ENCODE data around the gene TMEM219. TPM values are rescaled to one million over a fixed set of nuclear protein-coding genes. Genes with fewer than 3 reads are reported as not detected.
A peak's percentile ranks its signal among the peaks of the same experiment; 100 is the strongest.

The TMEM219 gene
- total and polyA plus RNA-seq, 9 of the 15 experiments (the other 6 are each of a cell fraction or from before 2014, with no cell fraction given): 35.3 to 62.8 (median 55.5) TPM

GRCh38 chr16:29995911-29996765 is 34.3 kb downstream of the TMEM219 start, which contains the start of gene INO80E (continued):
- TF ChIP-seq SRSF1 (IDR thresholded peaks at IDR 0.05; ENCODE audit: low read depth, low read length): no peak
- peak; percentile 37; the same call in 1 of the 2 replicates for TF ChIP-seq NCOA6 (IDR thresholded peaks at IDR 0.05)
- no peak for TF ChIP-seq NCOR1 (IDR thresholded peaks at IDR 0.05)
- TF ChIP-seq SP1 (CRISPR knock-in tag; IDR thresholded peaks at IDR 0.05): peak; percentile 89
- TF ChIP-seq ZBTB9 (CRISPR knock-in tag; IDR thresholded peaks at IDR 0.05): no peak
- no peak for TF ChIP-seq DEAF1 (CRISPR knock-in tag; IDR thresholded peaks at IDR 0.05)
- TF ChIP-seq POLR2A (conservative IDR thresholded peaks at IDR 0.05): peak; percentile 93
- no peak for TF ChIP-seq ZNF140 (CRISPR knock-in tag; IDR thresholded peaks at IDR 0.05)
- TF ChIP-seq CREB3 (tag; conservative IDR thresholded peaks at IDR 0.05; ENCODE audit: low read depth): 0 out of 2 replicates have a peak, but pooled peaks have one; percentile 40
- TF ChIP-seq ZC3H11A (IDR thresholded peaks at IDR 0.05; ENCODE audit: low read depth, low read length): no peak
- TF ChIP-seq STAG1 (CRISPR knock-in tag; IDR thresholded peaks at IDR 0.05; ENCODE audit: borderline replicate concordance): no peak
- peak; percentile 87 for TF ChIP-seq POLR2G (IDR thresholded peaks at IDR 0.05; ENCODE audit: low read depth, low read length)
- TF ChIP-seq ELF2 (CRISPR knock-in tag; IDR thresholded peaks at IDR 0.05): peak; percentile 77
- no peak for TF ChIP-seq HIVEP1 (CRISPR knock-in tag; IDR thresholded peaks at IDR 0.05)
- TF ChIP-seq ZNF785 (CRISPR knock-in tag; IDR thresholded peaks at IDR 0.05): no peak
- TF ChIP-seq PRMT5 (CRISPR knock-in tag; IDR thresholded peaks at IDR 0.05): no peak
- no peak for TF ChIP-seq PRPF4 (IDR thresholded peaks at IDR 0.05; ENCODE audit: insufficient read depth, low read depth, low read length, poor library complexity, severe bottlenecking)
